Measurements from ENCODE around the gene PTPRZ1.

Gene PTPRZ1

GRCh38 chr7:121872831-121873288 lies at the start of gene PTPRZ1:
Gene PTPRZ1 (plus strand): TSS chr7:121873161. CDS start chr7:121873500, 339 bp downstream.
- DNase-seq (ENCODE audit: low read depth in 2 of 2): no peak

- no peak for DNase-seq (ENCODE audit: low read depth in 2 of 2)
These were observed 48.7 kb upstream of the PTPRZ1 start for GRCh38 chr7:121824276-121824675.

GRCh38 chr7:121831351-121831750 lies 41.6 kb upstream of the PTPRZ1 start:
- no peak for DNase-seq (ENCODE audit: low read depth in 2 of 2)

GRCh38 chr7:121831801-121832200 lies 41.2 kb upstream of the PTPRZ1 start:
- DNase-seq (ENCODE audit: low read depth in 2 of 2): no peak

- DNase-seq (ENCODE audit: low read depth in 2 of 2): no peak
These were observed 40.6 kb upstream of the PTPRZ1 start for GRCh38 chr7:121832347-121832746.

GRCh38 chr7:121833991-121834390 lies 39.0 kb upstream of the PTPRZ1 start:
- no peak for DNase-seq (ENCODE audit: low read depth in 2 of 2)

GRCh38 chr7:121837462-121837861 lies 35.5 kb upstream of the PTPRZ1 start:
- no peak for DNase-seq (ENCODE audit: low read depth in 2 of 2)

GRCh38 chr7:121847041-121847440 lies 25.9 kb upstream of the PTPRZ1 start:
- no peak for DNase-seq (ENCODE audit: low read depth in 2 of 2)

GRCh38 chr7:121853307-121853706 lies 19.7 kb upstream of the PTPRZ1 start:
- DNase-seq (ENCODE audit: low read depth in 2 of 2): no peak

- no peak for DNase-seq (ENCODE audit: low read depth in 2 of 2)
These were observed 12.0 kb upstream of the PTPRZ1 start for GRCh38 chr7:121860953-121861352.

- no peak for DNase-seq (ENCODE audit: low read depth in 2 of 2)
These were observed 10.4 kb upstream of the PTPRZ1 start for GRCh38 chr7:121862591-121862990.

- no peak for DNase-seq (ENCODE audit: low read depth in 2 of 2)
These were observed 1.8 kb upstream of the PTPRZ1 start for GRCh38 chr7:121871188-121871587.

GRCh38 chr7:121873289-121874194 lies 581 bp downstream of the PTPRZ1 start:
- no peak for DNase-seq (ENCODE audit: low read depth in 2 of 2)

- DNase-seq (ENCODE audit: low read depth in 2 of 2): no peak
These were observed 1.3 kb downstream of the PTPRZ1 start for GRCh38 chr7:121874298-121874697.

- no peak for DNase-seq (ENCODE audit: low read depth in 2 of 2)
These were observed 2.2 kb downstream of the PTPRZ1 start for GRCh38 chr7:121875203-121875602.

GRCh38 chr7:121876656-121877500 lies 3.9 kb downstream of the PTPRZ1 start:
- no peak for DNase-seq (ENCODE audit: low read depth in 2 of 2)

GRCh38 chr7:121878918-121879464 lies 6.0 kb downstream of the PTPRZ1 start:
- no peak for DNase-seq (ENCODE audit: low read depth in 2 of 2)

GRCh38 chr7:121879544-121879943 lies 6.6 kb downstream of the PTPRZ1 start:
- no peak for DNase-seq (ENCODE audit: low read depth in 2 of 2)

GRCh38 chr7:121882731-121883130 lies 9.8 kb downstream of the PTPRZ1 start:
- no peak for DNase-seq (ENCODE audit: low read depth in 2 of 2)

GRCh38 chr7:121885166-121885920 lies 12.4 kb downstream of the PTPRZ1 start:
- DNase-seq (ENCODE audit: low read depth in 2 of 2): no peak

GRCh38 chr7:121887634-121888033 lies 14.7 kb downstream of the PTPRZ1 start:
- no peak for DNase-seq (ENCODE audit: low read depth in 2 of 2)

GRCh38 chr7:121890833-121891232 lies 17.9 kb downstream of the PTPRZ1 start:
- DNase-seq (ENCODE audit: low read depth in 2 of 2): no peak
